HepG2 (cell line): ENCODE measurements around the gene IPPK. TPM values are rescaled to one million over a fixed set of nuclear protein-coding genes. Genes with fewer than 3 reads are reported as not detected.

ENCODE experiments used
- CREM ChIP-seq, 2 experiments: sonication (generic) in 1 of 2; formaldehyde crosslinking in 1 of 2; IDR thresholded peaks; 2 replicates each; pipeline versions ENCODE4 v1.4.0 to v1.6.1; 2016 to 2020; ENCODE audit warnings: antibody characterized with exemption in 1 of 2, mild to moderate bottlenecking in 1 of 2, missing genetic modification reagents in 1 of 2
- DZIP1 ChIP-seq: sonication (generic); formaldehyde crosslinking; IDR thresholded peaks from 2 replicates; pipeline ENCODE4 v1.5.0; 2020; ENCODE audit warnings: mild to moderate bottlenecking, missing genetic modification reagents
- EEA1 ChIP-seq: sonication (generic); formaldehyde crosslinking; IDR thresholded peaks from 2 replicates; pipeline ENCODE4 v1.5.1; 2020; ENCODE audit warnings: mild to moderate bottlenecking, missing genetic modification reagents, borderline replicate concordance
- FOXJ3 ChIP-seq: sonication (generic); formaldehyde crosslinking; IDR thresholded peaks from 2 replicates; pipeline ENCODE4 v1.4.0; 2020; ENCODE audit warnings: missing genetic modification reagents, mild to moderate bottlenecking, borderline replicate concordance
- MIER2 ChIP-seq: IDR thresholded peaks from 2 replicates; pipeline ENCODE4 v1.6.1; 2016; ENCODE audit warnings: missing biosample characterization, missing genetic modification reagents
- PHF21A ChIP-seq: sonication (generic); formaldehyde crosslinking; IDR thresholded peaks from 2 replicates; pipeline ENCODE4 v1.5.0; 2020; ENCODE audit warnings: mild to moderate bottlenecking, missing genetic modification reagents
- REL ChIP-seq: sonication (generic); formaldehyde crosslinking; conservative IDR thresholded peaks from 2 replicates; pipeline ENCODE4 v1.8.0; 2022; ENCODE audit warnings: mild to moderate bottlenecking, missing genetic modification reagents, moderate library complexity
- RFXAP ChIP-seq: sonication (generic); formaldehyde crosslinking; IDR thresholded peaks from 2 replicates; pipeline ENCODE4 v1.4.0; 2020; ENCODE audit warnings: missing genetic modification reagents, borderline replicate concordance
- TCF7 ChIP-seq: sonication (generic); IDR thresholded peaks from 2 replicates; pipeline ENCODE4 v1.6.1; 2016; ENCODE audit warnings: antibody characterized with exemption, low read depth
- ZBTB4 ChIP-seq: sonication (generic); formaldehyde crosslinking; IDR thresholded peaks from 2 replicates; pipeline ENCODE4 v1.4.0; 2020; ENCODE audit warnings: missing genetic modification reagents, mild to moderate bottlenecking, borderline replicate concordance
- ZKSCAN1 ChIP-seq: fragments of 150-350 bp; IDR thresholded peaks from 2 replicates; pipeline ENCODE4 v1.6.1; 2014; ENCODE audit warnings: low read length
- ZNF136 ChIP-seq: sonication (generic); formaldehyde crosslinking; IDR thresholded peaks from 2 replicates; pipeline ENCODE4 v1.8.1; 2022; ENCODE audit warnings: low read depth, mild to moderate bottlenecking, moderate library complexity, missing genetic modification reagents
- ZNF781 ChIP-seq: sonication (generic); formaldehyde crosslinking; IDR thresholded peaks from 2 replicates; pipeline ENCODE4 v1.5.1; 2020; ENCODE audit warnings: borderline replicate concordance, mild to moderate bottlenecking, missing genetic modification reagents; ENCODE audit errors: not compliant biosample characterization
- polyA plus RNA-seq, 8 experiments: library from polyadenylated mRNA; depleted of rRNA in 3 of 8; stranded (reverse) in 7 of 8; unstranded in 1 of 8; fragments of >200 nt; fragmentation: Illumina TruSeq in 4 of 8; extraction: Trizol in 4 of 8; gene quantifications; 2 replicates each; pipeline versions ENCODE4 v1.2.1 to v1.2.3, GENCODE V29; 2011 to 2016; ENCODE audit warnings: low read depth in 4 of 8, missing spikeins in 1 of 8, mixed read lengths in 1 of 8; ENCODE audit not compliant: insufficient read depth in 1 of 8
- total RNA-seq, 5 experiments: library from RNA; depleted of rRNA; stranded (reverse); fragments of >200 nt; fragmentation: Illumina TruSeq; extraction: Trizol; gene quantifications; 2 replicates each; pipeline ENCODE4 v1.2.3, GENCODE V29; 2016; ENCODE audit warnings: low read depth in 1 of 5
- TF ChIP-seq, protein P1 (sequence below), 2 experiments: sonication (generic) in 1 of 2; formaldehyde crosslinking in 1 of 2; IDR thresholded peaks; 2 replicates each; pipeline versions ENCODE4 v1.4.0 to v1.6.1; 2016 to 2020; ENCODE audit warnings: borderline replicate concordance in 1 of 2, low read depth in 1 of 2, mild to moderate bottlenecking in 1 of 2, missing genetic modification reagents in 1 of 2
- TF ChIP-seq, protein P2 (sequence below): sonication (generic); formaldehyde crosslinking; IDR thresholded peaks from 2 replicates; pipeline ENCODE4 v1.4.0; 2020; ENCODE audit warnings: missing genetic modification reagents, low read depth, mild to moderate bottlenecking, borderline replicate concordance

IPPK gene
- total and polyA plus RNA-seq, 2 of the 13 experiments (the other 11 are each of a cell fraction or from before 2014, with no cell fraction given): 9.9 to 14.1 TPM

GRCh38 chr9:92616655-92617111 lies 53.2 kb downstream of the IPPK start (continued):
- TF ChIP-seq, protein P1, sequence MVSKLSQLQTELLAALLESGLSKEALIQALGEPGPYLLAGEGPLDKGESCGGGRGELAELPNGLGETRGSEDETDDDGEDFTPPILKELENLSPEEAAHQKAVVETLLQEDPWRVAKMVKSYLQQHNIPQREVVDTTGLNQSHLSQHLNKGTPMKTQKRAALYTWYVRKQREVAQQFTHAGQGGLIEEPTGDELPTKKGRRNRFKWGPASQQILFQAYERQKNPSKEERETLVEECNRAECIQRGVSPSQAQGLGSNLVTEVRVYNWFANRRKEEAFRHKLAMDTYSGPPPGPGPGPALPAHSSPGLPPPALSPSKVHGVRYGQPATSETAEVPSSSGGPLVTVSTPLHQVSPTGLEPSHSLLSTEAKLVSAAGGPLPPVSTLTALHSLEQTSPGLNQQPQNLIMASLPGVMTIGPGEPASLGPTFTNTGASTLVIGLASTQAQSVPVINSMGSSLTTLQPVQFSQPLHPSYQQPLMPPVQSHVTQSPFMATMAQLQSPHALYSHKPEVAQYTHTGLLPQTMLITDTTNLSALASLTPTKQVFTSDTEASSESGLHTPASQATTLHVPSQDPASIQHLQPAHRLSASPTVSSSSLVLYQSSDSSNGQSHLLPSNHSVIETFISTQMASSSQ (IDR thresholded peaks at IDR 0.05; ENCODE audit: low read depth): peak; percentile 81
- TF ChIP-seq, protein P1 (CRISPR knock-in tag; IDR thresholded peaks at IDR 0.05; ENCODE audit: borderline replicate concordance): peak; percentile 84; the same call in 1 of the 2 replicates
- TF ChIP-seq ZNF136 (CRISPR knock-in tag) (0 out of 2 replicates have a peak, but pooled peaks have one; percentile 44), PHF21A (CRISPR knock-in tag) (peak; percentile 79), CREM (IDR thresholded peaks at IDR 0.05) (peak; percentile 82), CREM (CRISPR knock-in tag; IDR thresholded peaks at IDR 0.05) (no peak), TCF7 (peak; percentile 94), EEA1 (CRISPR knock-in tag) (no peak), RFXAP (CRISPR knock-in tag) (0 out of 2 replicates have a peak, but pooled peaks have one; percentile 20), MIER2 (CRISPR knock-in tag) (no peak), ZBTB4 (CRISPR knock-in tag) (peak; percentile 95; the same call in 1 of the 2 replicates), DZIP1 (CRISPR knock-in tag) (no peak), REL (CRISPR knock-in tag) (no peak), ZNF781 (CRISPR knock-in tag) (no peak), ZKSCAN1 (no peak), FOXJ3 (CRISPR knock-in tag) (peak; percentile 83; the same call in 1 of the 2 replicates)
- TF ChIP-seq, protein P2, sequence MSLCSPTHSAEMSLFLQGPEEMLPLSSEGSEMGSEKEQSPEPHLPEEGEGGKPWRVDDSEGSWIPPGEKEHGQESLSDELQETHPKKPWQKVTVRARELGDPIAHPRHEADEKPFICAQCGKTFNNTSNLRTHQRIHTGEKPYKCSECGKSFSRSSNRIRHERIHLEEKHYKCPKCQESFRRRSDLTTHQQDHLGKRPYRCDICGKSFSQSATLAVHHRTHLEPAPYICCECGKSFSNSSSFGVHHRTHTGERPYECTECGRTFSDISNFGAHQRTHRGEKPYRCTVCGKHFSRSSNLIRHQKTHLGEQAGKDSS (CRISPR knock-in tag): peak; percentile 24; the same call in 1 of the 2 replicates
